GM23338 (cell line): ENCODE results near the gene TMEM52. TPM values are rescaled to one million over a fixed set of nuclear protein-coding genes. Genes with fewer than 3 reads are reported as not detected.

ENCODE experiments used
- ATAC-seq: fragments of 200-7000 bp; cut with Tn5 transposase; 3 replicates; pipeline ENCODE4 v1.9.1; 2020
- DNase-seq: peaks from one replicate; pipeline ENCODE4 v3.0.0-alpha.2; 2015; ENCODE audit warnings: low spot score
- H2AFZ ChIP-seq: fragments of 200-600 bp; sonication (generic); 2 replicates; pipeline ENCODE4 v1.8.0; 2016; ENCODE audit warnings: antibody characterized with exemption, mild to moderate bottlenecking, moderate library complexity
- H3F3A ChIP-seq: fragments of 200-600 bp; sonication (generic); replicated peaks from 2 replicates; pipeline ENCODE4 v1.8.0; 2017; ENCODE audit warnings: antibody characterized with exemption, mixed run types, low read depth
- H3K27ac ChIP-seq: fragments of 200-600 bp; sonication (generic); 2 replicates; pipeline ENCODE4 v1.6.1; 2016; ENCODE audit warnings: low read depth
- H3K27me3 ChIP-seq: fragments of 200-600 bp; sonication (generic); 2 replicates; pipeline ENCODE4 v1.8.0; 2016; ENCODE audit warnings: mild to moderate bottlenecking, mixed run types, moderate library complexity; ENCODE audit not compliant: insufficient read depth
- H3K36me3 ChIP-seq: fragments of 200-600 bp; sonication (generic); 2 replicates; pipeline ENCODE4 v1.8.0; 2016; ENCODE audit warnings: mild to moderate bottlenecking; ENCODE audit not compliant: insufficient read depth
- H3K4me1 ChIP-seq: fragments of 200-600 bp; sonication (generic); 2 replicates; pipeline ENCODE4 v1.8.0; 2016; ENCODE audit warnings: mild to moderate bottlenecking, moderate library complexity; ENCODE audit not compliant: insufficient read depth
- H3K4me2 ChIP-seq: fragments of 200-600 bp; sonication (generic); 2 replicates; pipeline ENCODE4 v1.7.1; 2017; ENCODE audit warnings: mixed run types
- H3K4me3 ChIP-seq: fragments of 200-600 bp; sonication (generic); 2 replicates; pipeline ENCODE4 v1.6.1; 2016; ENCODE audit warnings: mixed run types
- H3K79me2 ChIP-seq: fragments of 200-600 bp; sonication (generic); replicated peaks from 2 replicates; pipeline ENCODE4 v1.8.0; 2017; ENCODE audit warnings: mild to moderate bottlenecking; ENCODE audit not compliant: insufficient read depth
- H3K9me2 ChIP-seq: fragments of 200-600 bp; sonication (generic); 2 replicates; pipeline ENCODE4 v1.8.0; 2017; ENCODE audit not compliant: insufficient read depth
- H4K20me1 ChIP-seq: fragments of 200-600 bp; sonication (generic); replicated peaks from 2 replicates; pipeline ENCODE4 v1.8.0; 2017; ENCODE audit warnings: mild to moderate bottlenecking; ENCODE audit not compliant: insufficient read depth
- H3K27ac Mint-ChIP-seq: 2 replicates; pipeline ENCODE4 v1.8.0; 2020; ENCODE audit warnings: inconsistent platforms, mild to moderate bottlenecking, moderate library complexity, mixed read lengths
- H3K27me3 Mint-ChIP-seq: 3 replicates; pipeline ENCODE4 v1.8.0; 2022; ENCODE audit warnings: low read depth, mild to moderate bottlenecking, moderate library complexity, mixed read lengths, inconsistent platforms; ENCODE audit not compliant: insufficient read depth, poor library complexity
- H3K36me3 Mint-ChIP-seq: 3 replicates; pipeline ENCODE4 v1.8.0; 2021; ENCODE audit warnings: low read depth, mild to moderate bottlenecking, inconsistent platforms, moderate library complexity, mixed read lengths
- H3K4me1 Mint-ChIP-seq: 3 replicates; pipeline ENCODE4 v1.8.0; 2020; ENCODE audit warnings: mild to moderate bottlenecking, inconsistent platforms, mixed read lengths
- H3K4me3 Mint-ChIP-seq: 3 replicates; pipeline ENCODE4 v1.8.0; 2021; ENCODE audit warnings: moderate library complexity, mild to moderate bottlenecking, inconsistent platforms, mixed read lengths
- H3K9me3 Mint-ChIP-seq: 3 replicates; pipeline ENCODE4 v1.8.0; 2020; ENCODE audit warnings: moderate library complexity, mild to moderate bottlenecking, inconsistent platforms, mixed read lengths
- ETS1 ChIP-seq: IDR thresholded peaks from 2 replicates; pipeline ENCODE4 v1.6.1; 2016; ENCODE audit warnings: antibody characterized with exemption
- EZH2 ChIP-seq: fragments of 200-600 bp; sonication (generic); IDR thresholded peaks from one replicate; pipeline ENCODE4 v1.8.0; 2017; ENCODE audit warnings: antibody characterized with exemption, mild to moderate bottlenecking, low read depth; ENCODE audit not compliant: unreplicated experiment
- JUNB ChIP-seq: IDR thresholded peaks from one replicate; pipeline ENCODE4 v1.6.1; 2016; ENCODE audit warnings: antibody characterized with exemption; ENCODE audit not compliant: unreplicated experiment
- NANOG ChIP-seq: IDR thresholded peaks from 2 replicates; pipeline ENCODE4 v1.6.1; 2016; ENCODE audit warnings: antibody characterized with exemption, borderline replicate concordance
- POLR2AphosphoS5 ChIP-seq: IDR thresholded peaks from 2 replicates; pipeline ENCODE4 v1.6.1; 2016; ENCODE audit warnings: antibody characterized with exemption, low read depth
- STAT1 ChIP-seq: IDR thresholded peaks from one replicate; pipeline ENCODE4 v1.6.1; 2016; ENCODE audit warnings: antibody characterized with exemption; ENCODE audit not compliant: unreplicated experiment
- ZNF114 ChIP-seq: fragments of 250-450 bp; sonication (Bioruptor Pico); IDR thresholded peaks from 2 replicates; pipeline ENCODE4 v1.5.0; 2020; ENCODE audit warnings: mild to moderate bottlenecking, moderate library complexity
- ZNF331 ChIP-seq: fragments of 250-450 bp; sonication (Bioruptor Pico); IDR thresholded peaks from 2 replicates; pipeline ENCODE4 v1.5.0; 2020; ENCODE audit warnings: low read depth, mild to moderate bottlenecking, moderate library complexity
- polyA plus RNA-seq: library from polyadenylated mRNA; unstranded; fragments of >200 nt; fragmentation: Nextera tagmentation; extraction: Ambion mirVana; gene quantifications from 2 replicates; pipeline ENCODE4 v1.2.1, GENCODE V29; 2016
- total RNA-seq: library from RNA; depleted of rRNA; stranded (reverse); fragments of >200 nt; shearing (Covaris generic); gene quantifications from 2 replicates; pipeline ENCODE4 v1.2.3, GENCODE V29; 2014
- TF ChIP-seq, protein P1 (sequence below), 2 experiments: fragments of 200-600 bp in 1 of 2; sonication (generic) in 1 of 2; conservative IDR thresholded peaks; 2 replicates each; pipeline versions ENCODE4 v1.5.1 to v1.6.1; 2016 to 2017; ENCODE audit warnings: antibody characterized with exemption in 2 of 2, low read depth in 2 of 2, mild to moderate bottlenecking in 2 of 2, moderate library complexity in 1 of 2

The TMEM52 gene
- total and polyA plus RNA-seq, 2 experiments from 2014 or later = 19.5 to 25.0 TPM

DNA sequence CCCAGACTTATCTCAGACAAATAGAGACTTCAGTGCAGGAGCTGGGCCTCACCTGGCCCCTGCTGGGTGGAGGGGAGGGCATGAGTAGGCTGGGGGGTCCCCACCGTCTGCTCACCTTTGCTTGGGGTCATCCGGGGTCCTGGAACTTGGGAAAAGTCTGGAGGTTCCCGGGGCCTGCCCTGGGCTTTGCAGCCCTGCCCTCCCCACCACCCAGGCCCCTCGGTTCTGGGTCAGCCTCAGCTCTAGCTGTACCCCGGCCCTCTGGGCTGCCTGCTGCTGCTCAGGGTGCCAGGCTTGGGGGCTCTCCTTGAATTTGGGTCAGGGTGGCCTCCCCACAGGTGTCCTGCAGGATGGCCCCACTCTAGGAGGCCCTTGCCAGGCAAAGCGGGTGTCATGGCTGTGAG lies 2.4 kb upstream of the TMEM52 start:
- H3K4me1 Mint-ChIP-seq = peaks cover 5% of the 10 kb centered on the region; the same call in 2 of the 3 replicates
- Histone ChIP-seq H3K4me1 (no peaks in the 10 kb centered on the region; the same call in 1 of the 2 replicates), H3F3A (0 out of 2 replicates have a peak, but pooled peaks cover 8% of the 10 kb centered on the region), H3K27ac (no peak overlapping the region), H3K4me3 (no peak overlapping the region), H3K79me2 (no peaks in the 10 kb centered on the region), H4K20me1 (no peaks in the 10 kb centered on the region), H2AFZ (no peak overlapping the region), H3K36me3 (no peaks in the 10 kb centered on the region), H3K9me2 (no peaks in the 10 kb centered on the region), H3K27me3 (no peaks in the 10 kb centered on the region), H3K4me2 (no peak overlapping the region)
- TF ChIP-seq ETS1 = no peak
- TF ChIP-seq NANOG = no peak
- DNase-seq = no peak
- ATAC-seq = no peak
- no peaks in the 10 kb centered on the region for H3K36me3 Mint-ChIP-seq
- H3K4me3 Mint-ChIP-seq = no peak overlapping the region
- no peak overlapping the region for H3K27ac Mint-ChIP-seq
- H3K9me3 Mint-ChIP-seq = peaks cover 12% of the 10 kb centered on the region
- peaks cover 11% of the 10 kb centered on the region for H3K27me3 Mint-ChIP-seq

DNA sequence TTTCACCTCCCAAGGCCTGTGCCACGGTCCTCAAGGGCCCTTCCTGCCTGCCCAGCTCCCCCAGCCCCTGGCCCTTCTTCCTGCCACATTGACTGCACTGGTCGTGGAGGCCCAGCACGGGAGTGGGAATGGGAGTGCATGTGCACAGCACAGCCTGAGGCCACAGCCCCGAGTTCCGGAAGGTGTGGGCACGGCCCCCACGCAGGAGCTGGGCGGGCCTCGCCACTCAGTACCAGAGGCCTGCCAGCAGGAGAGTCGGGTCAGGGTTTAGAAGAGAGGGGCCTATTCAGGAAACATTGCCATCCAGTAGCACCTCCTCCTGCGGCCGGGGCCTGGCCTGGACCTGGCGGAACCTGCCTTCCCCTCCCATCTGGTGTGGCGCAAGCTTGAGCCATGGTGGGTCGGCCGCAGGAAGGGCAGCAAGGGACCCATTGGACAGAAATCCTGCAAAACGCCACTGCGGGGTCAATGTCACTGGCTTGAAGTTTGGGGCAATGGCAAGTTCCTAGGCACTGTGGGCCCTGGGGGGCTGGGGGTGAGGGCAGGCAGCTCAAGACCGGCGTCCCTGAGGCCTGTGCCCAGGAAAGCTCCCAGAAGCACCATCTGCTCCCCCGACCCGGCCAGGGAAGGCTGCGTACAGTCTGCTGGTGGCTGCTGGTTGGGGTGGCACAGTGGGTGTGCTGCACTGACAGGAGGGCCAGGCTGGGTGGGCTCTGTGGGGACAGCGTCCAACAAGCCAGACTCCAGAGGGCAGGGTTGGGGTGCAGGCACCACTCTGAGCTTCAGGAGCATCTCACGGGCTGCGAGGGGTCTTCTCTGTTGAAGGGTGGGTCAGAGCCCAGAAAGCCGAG lies 1.8 kb upstream of the TMEM52 start:
- Histone ChIP-seq H3K4me3 (no peak overlapping the region), H3K9me2 (no peaks in the 10 kb centered on the region), H3K27ac (no peak overlapping the region), H3K27me3 (no peaks in the 10 kb centered on the region), H3K4me2 (no peak overlapping the region), H2AFZ (no peak overlapping the region), H3K79me2 (no peaks in the 10 kb centered on the region), H3K36me3 (no peaks in the 10 kb centered on the region), H3K4me1 (no peaks in the 10 kb centered on the region; the same call in 1 of the 2 replicates), H4K20me1 (no peaks in the 10 kb centered on the region), H3F3A (0 out of 2 replicates have a peak, but pooled peaks cover 8% of the 10 kb centered on the region)
- no peak overlapping the region for H3K27ac Mint-ChIP-seq
- no peak for DNase-seq
- H3K27me3 Mint-ChIP-seq = peaks cover 11% of the 10 kb centered on the region
- H3K9me3 Mint-ChIP-seq = peaks cover 7% of the 10 kb centered on the region
- TF ChIP-seq ETS1 (no peak), STAT1 (no peak), POLR2AphosphoS5 (no peak), JUNB (no peak), NANOG (no peak), EZH2 (no peak), ZNF331 (no peak), ZNF114 (CRISPR knock-in tag) (no peak)
- TF ChIP-seq, protein P1, sequence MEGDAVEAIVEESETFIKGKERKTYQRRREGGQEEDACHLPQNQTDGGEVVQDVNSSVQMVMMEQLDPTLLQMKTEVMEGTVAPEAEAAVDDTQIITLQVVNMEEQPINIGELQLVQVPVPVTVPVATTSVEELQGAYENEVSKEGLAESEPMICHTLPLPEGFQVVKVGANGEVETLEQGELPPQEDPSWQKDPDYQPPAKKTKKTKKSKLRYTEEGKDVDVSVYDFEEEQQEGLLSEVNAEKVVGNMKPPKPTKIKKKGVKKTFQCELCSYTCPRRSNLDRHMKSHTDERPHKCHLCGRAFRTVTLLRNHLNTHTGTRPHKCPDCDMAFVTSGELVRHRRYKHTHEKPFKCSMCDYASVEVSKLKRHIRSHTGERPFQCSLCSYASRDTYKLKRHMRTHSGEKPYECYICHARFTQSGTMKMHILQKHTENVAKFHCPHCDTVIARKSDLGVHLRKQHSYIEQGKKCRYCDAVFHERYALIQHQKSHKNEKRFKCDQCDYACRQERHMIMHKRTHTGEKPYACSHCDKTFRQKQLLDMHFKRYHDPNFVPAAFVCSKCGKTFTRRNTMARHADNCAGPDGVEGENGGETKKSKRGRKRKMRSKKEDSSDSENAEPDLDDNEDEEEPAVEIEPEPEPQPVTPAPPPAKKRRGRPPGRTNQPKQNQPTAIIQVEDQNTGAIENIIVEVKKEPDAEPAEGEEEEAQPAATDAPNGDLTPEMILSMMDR (conservative IDR thresholded peaks at IDR 0.05; ENCODE audit: low read depth in 2 of 2) = no peak
- no peaks in the 10 kb centered on the region for H3K36me3 Mint-ChIP-seq
- no peak overlapping the region for H3K4me3 Mint-ChIP-seq
- no peak for ATAC-seq
- peaks cover 5% of the 10 kb centered on the region; the same call in 2 of the 3 replicates for H3K4me1 Mint-ChIP-seq
